Heart left ventricle (tissue), 16 donors: ENCODE results near the gene OR2AG2. TPM values are rescaled to one million over a fixed set of nuclear protein-coding genes. Genes with fewer than 3 reads are reported as not detected.

Source experiments
- ATAC-seq, 4 donors: fragments of 200-7000 bp; cut with Tn5 transposase; one replicate each; pipeline ENCODE4 v1.9.1; 2020 to 2022; ENCODE audit warnings: moderate library complexity in 4 of 4, mild to moderate bottlenecking in 3 of 4, moderate number of reproducible peaks in 1 of 4
- DNase-seq, 5 donors: peaks; one replicate each; pipeline ENCODE4 v3.0.0-alpha.2; 2020
- H3K27ac ChIP-seq, 12 donors: fragments of 200-600 bp; sonication (generic) in 4 of 12; one replicate each; pipeline versions ENCODE4 v1.5.0 to v1.8.0; 2016 to 2022; ENCODE audit warnings: mild to moderate bottlenecking in 2 of 12
- H3K27me3 ChIP-seq, 9 donors: fragments of 200-600 bp; sonication (generic) in 2 of 9; one replicate each; pipeline versions ENCODE4 v1.5.1 to v1.8.0; 2016 to 2022; ENCODE audit warnings: mild to moderate bottlenecking in 3 of 9
- H3K36me3 ChIP-seq, 9 donors: fragments of 200-600 bp; sonication (generic) in 2 of 9; one replicate each; pipeline versions ENCODE4 v1.5.0 to v1.8.0; 2018 to 2022; ENCODE audit warnings: mild to moderate bottlenecking in 2 of 9
- H3K4me1 ChIP-seq, 12 donors: fragments of 200-600 bp; sonication (generic) in 4 of 12; one replicate each; pipeline versions ENCODE4 v1.5.0 to v1.8.0; 2016 to 2022; ENCODE audit warnings: mild to moderate bottlenecking in 3 of 12
- H3K4me3 ChIP-seq, 12 donors: fragments of 200-600 bp; sonication (generic) in 4 of 12; one replicate each; pipeline versions ENCODE4 v1.5.0 to v1.8.0; 2017 to 2022; ENCODE audit warnings: mild to moderate bottlenecking in 9 of 12, moderate library complexity in 4 of 12
- H3K9me3 ChIP-seq, 12 donors: fragments of 200-600 bp; sonication (generic) in 4 of 12; one replicate each; pipeline versions ENCODE4 v1.5.0 to v1.8.0; 2016 to 2022; ENCODE audit warnings: mild to moderate bottlenecking in 1 of 12
- POLR2A ChIP-seq, 2 donors: fragments of 450-650 bp; IDR thresholded peaks; one replicate each; pipeline ENCODE4 v1.6.1; 2017; ENCODE audit warnings: antibody characterized with exemption in 2 of 2, mild to moderate bottlenecking in 2 of 2, moderate library complexity in 2 of 2
- WGBS, 4 donors: extraction: QIAGEN DNeasy Blood & Tissue Kit in 2 of 4; methylation state at CpG; one replicate each; pipeline versions ENCODE4 v1.1.5 to v1.1.7; 2013 to 2018; 5-methylcytosine and 5-hydroxymethylcytosine counted together
- intact Hi-C, 10 donors: fragments of 100-400 bp; cut with DNase I; formaldehyde crosslinking; loops; one replicate each; pipeline versions ENCODE4 v1.11.1 to v1.14.2; 2022
- polyA plus RNA-seq, 2 donors: library from polyadenylated mRNA; stranded (reverse); fragments of 200-250 nt; gene quantifications; one replicate each; pipeline ENCODE4 v1.2.3, GENCODE V29; 2013
- total RNA-seq, 9 donors: library from RNA; depleted of rRNA in 2 of 9; stranded (reverse); fragments of >200 nt in 2 of 9; fragmentation: NEBNext Ultra II Directional in 3 of 9; extraction: Animal tissue kit (Norgen Biotek cat#: 25700) in 3 of 9; gene quantifications; one replicate each; pipeline versions ENCODE4 v1.1.0 to v1.2.4, GENCODE V29; 2016 to 2023
- TF ChIP-seq, protein P1 (sequence below), 12 donors: fragments of 200-600 bp; sonication (generic) in 4 of 12; IDR thresholded peaks; one replicate each; pipeline versions ENCODE4 v1.5.0 to v1.8.0; 2018 to 2022; ENCODE audit warnings: antibody characterized with exemption in 12 of 12, mild to moderate bottlenecking in 5 of 12
- donor health status: ischemic (EF 13 %, LVEDD 7.1; RV severe dilation, severe dysfunction).
- donor health status: healthy with polysubstance abuse.
- donor health status: DM: no; HTN: yes; CAD: no.
- donor health status: DM: no; HTN: no; CAD: no.
- donor health status: ischemic (EF 25% LVEDD 6.9; RV normal size, moderate dysfunction).
- donor health status: ischemic (EF 25% LVEDD 5.7; RV mildly dilated, moderate dysfunction).
- donor health status: healthy.
- donor health status: DM: yes; HTN: yes; CAD: no.
- donor health status: ischemic (EF 35%, LVEDD 5.7; RV mildly dilated, moderate dysfunction).
- donor health status: nonischemic (EF 11% LVEDD 7.7; RV severe dilation, severe dysfunction).
- donor health status: DM: yes; HTN: yes; CAD: no.
- donor health status: PGD.
- donor health status: ischemic (EF 29% LVEDD 5.4; RV normal size, mild dysfunction).
- donor health status: nonischemic (EF 23%, LVEDD 6.1; RV moderate dilation, normal function).

The OR2AG2 gene
- total and polyA plus RNA-seq, 11 donors = 0.01 TPM; not detected in 10

GRCh38 chr11:6782720-6783119, 10.9 kb upstream of the OR2AG2 start, which contains the start of gene OR2AG1:
Gene OR2AG1, plus strand, starts transcription at chr11:6783020. Its CDS starts 2,018 bp downstream, at chr11:6785038.
- intact Hi-C loops = no loop called here

GRCh38 chr11:6780829-6781228, 9.1 kb upstream of the OR2AG2 start:
- H3K4me1 ChIP-seq = no peaks in the 10 kb centered on the region
- H3K27me3 ChIP-seq = no peaks in the 10 kb centered on the region
- no peaks in the 10 kb centered on the region for H3K36me3 ChIP-seq
- intact Hi-C loops = no loop called here
- H3K4me3 ChIP-seq = no peak overlapping the region
- TF ChIP-seq, protein P1, sequence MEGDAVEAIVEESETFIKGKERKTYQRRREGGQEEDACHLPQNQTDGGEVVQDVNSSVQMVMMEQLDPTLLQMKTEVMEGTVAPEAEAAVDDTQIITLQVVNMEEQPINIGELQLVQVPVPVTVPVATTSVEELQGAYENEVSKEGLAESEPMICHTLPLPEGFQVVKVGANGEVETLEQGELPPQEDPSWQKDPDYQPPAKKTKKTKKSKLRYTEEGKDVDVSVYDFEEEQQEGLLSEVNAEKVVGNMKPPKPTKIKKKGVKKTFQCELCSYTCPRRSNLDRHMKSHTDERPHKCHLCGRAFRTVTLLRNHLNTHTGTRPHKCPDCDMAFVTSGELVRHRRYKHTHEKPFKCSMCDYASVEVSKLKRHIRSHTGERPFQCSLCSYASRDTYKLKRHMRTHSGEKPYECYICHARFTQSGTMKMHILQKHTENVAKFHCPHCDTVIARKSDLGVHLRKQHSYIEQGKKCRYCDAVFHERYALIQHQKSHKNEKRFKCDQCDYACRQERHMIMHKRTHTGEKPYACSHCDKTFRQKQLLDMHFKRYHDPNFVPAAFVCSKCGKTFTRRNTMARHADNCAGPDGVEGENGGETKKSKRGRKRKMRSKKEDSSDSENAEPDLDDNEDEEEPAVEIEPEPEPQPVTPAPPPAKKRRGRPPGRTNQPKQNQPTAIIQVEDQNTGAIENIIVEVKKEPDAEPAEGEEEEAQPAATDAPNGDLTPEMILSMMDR (IDR thresholded peaks at IDR 0.05) = no peak
- TF ChIP-seq POLR2A (IDR thresholded peaks at IDR 0.05) = no peak
- ATAC-seq (no peak), DNase-seq (no peak)
- no peaks in the 10 kb centered on the region for H3K9me3 ChIP-seq
- no peak overlapping the region for H3K27ac ChIP-seq

More at GRCh38 chr11:6782720-6783119, 10.9 kb upstream of the OR2AG2 start, which contains the start of gene OR2AG1:
- Histone ChIP-seq H3K27ac (no peak within 1 kb of the TSS), H3K9me3 (no peaks in the 10 kb centered on the region), H3K4me1 (no peaks in the 10 kb centered on the region), H3K4me3 (no peak within 1 kb of the TSS), H3K36me3 (no peaks in the 10 kb centered on the region), H3K27me3 (no peaks in the 10 kb centered on the region)
- TF ChIP-seq, protein P1 (IDR thresholded peaks at IDR 0.05) = no peak
- TF ChIP-seq POLR2A (IDR thresholded peaks at IDR 0.05) = no peak
- DNase-seq = no peak
- 52 to 66% (median 57%) methylated on average over 2 of the region's 2 CpGs for WGBS, 4 donors
- ATAC-seq = no peak

- H3K36me3 ChIP-seq = no peaks in the 10 kb centered on the region
- DNase-seq (no peak), ATAC-seq (no peak)
- TF ChIP-seq, protein P1 (IDR thresholded peaks at IDR 0.05) = no peak
- no peak for TF ChIP-seq POLR2A (IDR thresholded peaks at IDR 0.05)
- no peak overlapping the region for H3K4me3 ChIP-seq
- intact Hi-C loops = no loop called here
- no peak overlapping the region for H3K27ac ChIP-seq
- H3K9me3 ChIP-seq = no peaks in the 10 kb centered on the region
- H3K27me3 ChIP-seq = no peaks in the 10 kb centered on the region
- H3K4me1 ChIP-seq = no peaks in the 10 kb centered on the region
These were observed 6.7 kb upstream of the OR2AG2 start for GRCh38 chr11:6778518-6778917.

DNA sequence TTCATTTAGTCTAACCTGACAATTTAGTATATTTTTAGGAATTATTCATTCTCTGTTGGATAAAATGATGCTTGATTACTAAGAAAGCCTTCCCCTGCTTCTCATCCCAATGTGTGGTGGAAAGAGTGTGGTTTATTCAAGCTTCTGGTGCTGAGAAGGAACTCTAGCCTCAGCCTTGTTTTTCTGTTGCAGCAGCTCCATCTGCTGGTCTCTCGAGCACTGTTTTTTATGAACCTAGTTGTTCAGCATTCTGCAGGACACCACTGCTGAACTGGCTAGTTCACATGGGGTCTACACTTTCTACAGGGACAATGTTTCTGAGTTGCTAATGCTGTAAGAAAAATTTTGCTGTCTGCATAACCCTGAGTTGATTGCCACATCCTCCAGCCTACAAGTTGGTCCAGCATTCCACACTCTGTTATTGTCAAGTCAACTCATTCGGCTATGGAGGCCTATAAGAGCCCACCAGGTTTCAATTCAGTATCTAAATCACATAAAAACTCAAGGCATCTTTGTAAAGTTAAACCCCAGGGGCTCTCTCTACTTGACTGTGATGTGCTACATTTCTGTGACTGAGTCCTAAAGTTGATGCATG, 14.3 kb downstream of the OR2AG2 start:
- 46 to 50% (median 49%) methylated on average over 2 of the region's 2 CpGs for WGBS, 4 donors
- Histone ChIP-seq H3K4me3 (no peak overlapping the region), H3K27ac (no peak overlapping the region), H3K4me1 (no peaks in the 10 kb centered on the region), H3K27me3 (no peaks in the 10 kb centered on the region), H3K36me3 (no peaks in the 10 kb centered on the region), H3K9me3 (peaks cover 0 to under 1% (median 0%) of the 10 kb centered on the region in 12 donors)
- peak in 3 of 4 donors; percentile 63 to 75 (median 74) for ATAC-seq
- intact Hi-C loops = loop anchor here in 8 of 10 donors (2.0 to 10.0 kb wide), 7 partner anchors 19 to 380 kb away; no protein-coding TSS in a partner anchor
- TF ChIP-seq, protein P1 (IDR thresholded peaks at IDR 0.05) = peak; percentile 41 to 77 (median 64)
- no peak for TF ChIP-seq POLR2A (IDR thresholded peaks at IDR 0.05)
- DNase-seq = peak in 4 of 5 donors; percentile 36 to 62 (median 49)
